Type B pancreatic cell (in vitro differentiated cells): Measurements from ENCODE around the gene PHKB. TPM values are rescaled to one million over a fixed set of nuclear protein-coding genes. Genes with fewer than 3 reads are reported as not detected.
A peak's percentile ranks its signal among the peaks of the same experiment; 100 is the strongest.

Source experiments
- DNase-seq: peaks from one replicate; pipeline ENCODE4 v3.0.0; 2021; ENCODE audit warnings: mixed read lengths; ENCODE audit not compliant: unreplicated experiment; ENCODE audit errors: extremely low spot score
- H3K27ac Mint-ChIP-seq: 2 replicates; pipeline ENCODE4 v1.8.0; 2021; ENCODE audit warnings: mild to moderate bottlenecking, mixed read lengths
- H3K27me3 Mint-ChIP-seq: 2 replicates; pipeline ENCODE4 v1.8.0; 2021; ENCODE audit warnings: mixed read lengths
- H3K36me3 Mint-ChIP-seq: 2 replicates; pipeline ENCODE4 v1.8.0; 2021; ENCODE audit warnings: mixed read lengths
- H3K4me1 Mint-ChIP-seq: one replicate; pipeline ENCODE4 v1.8.0; 2021; ENCODE audit warnings: mixed read lengths; ENCODE audit not compliant: unreplicated experiment
- H3K4me3 Mint-ChIP-seq: 2 replicates; pipeline ENCODE4 v1.8.0; 2021; ENCODE audit warnings: mild to moderate bottlenecking, mixed read lengths
- H3K9me3 Mint-ChIP-seq: 2 replicates; pipeline ENCODE4 v1.8.0; 2021; ENCODE audit warnings: mixed read lengths
- CTCF ChIP-seq: fragments of 200-600 bp; sonication (generic); conservative IDR thresholded peaks from 2 replicates; pipeline ENCODE4 v1.5.0; 2021; ENCODE audit warnings: antibody characterized with exemption, mild to moderate bottlenecking
- total RNA-seq: library from RNA; stranded (reverse); gene quantifications from 2 replicates; pipeline ENCODE4 v1.2.1, GENCODE V29; 2021; ENCODE audit warnings: low replicate concordance

Gene PHKB
- total RNA-seq, 1 donor from 2014 or later, result 72.9 TPM

GRCh38 chr16:47644661-47645060 lies 183.5 kb downstream of the PHKB start:
- no peak overlapping the region for H3K27ac Mint-ChIP-seq
- DNase-seq, result no peak
- no peaks in the 10 kb centered on the region for H3K9me3 Mint-ChIP-seq
- TF ChIP-seq CTCF, result no peak
- H3K27me3 Mint-ChIP-seq, result no peaks in the 10 kb centered on the region
- no peak overlapping the region for H3K4me3 Mint-ChIP-seq
- peaks cover 12% of the 10 kb centered on the region for H3K4me1 Mint-ChIP-seq
- no peaks in the 10 kb centered on the region for H3K36me3 Mint-ChIP-seq

GRCh38 chr16:47646914-47647313 lies 185.8 kb downstream of the PHKB start:
- TF ChIP-seq CTCF, result no peak
- H3K4me3 Mint-ChIP-seq, result no peak overlapping the region
- DNase-seq, result no peak
- H3K9me3 Mint-ChIP-seq, result no peaks in the 10 kb centered on the region
- H3K27me3 Mint-ChIP-seq, result no peaks in the 10 kb centered on the region
- H3K27ac Mint-ChIP-seq, result no peak overlapping the region
- peaks cover 12% of the 10 kb centered on the region for H3K4me1 Mint-ChIP-seq
- peaks cover 12% of the 10 kb centered on the region for H3K36me3 Mint-ChIP-seq

GRCh38 chr16:47657032-47657431 lies 195.9 kb downstream of the PHKB start:
- TF ChIP-seq CTCF, result no peak
- Mint-ChIP-seq H3K36me3 (peaks cover 32% of the 10 kb centered on the region), H3K4me3 (no peak overlapping the region), H3K9me3 (no peaks in the 10 kb centered on the region), H3K27ac (no peak overlapping the region), H3K4me1 (no peaks in the 10 kb centered on the region), H3K27me3 (no peaks in the 10 kb centered on the region)
- no peak for DNase-seq

- H3K27me3 Mint-ChIP-seq, result no peaks in the 10 kb centered on the region
- H3K4me1 Mint-ChIP-seq, result no peaks in the 10 kb centered on the region
- DNase-seq, result no peak
- H3K27ac Mint-ChIP-seq, result no peak overlapping the region
- no peak for TF ChIP-seq CTCF
- no peak overlapping the region for H3K4me3 Mint-ChIP-seq
- H3K9me3 Mint-ChIP-seq, result no peaks in the 10 kb centered on the region
- peaks cover 30% of the 10 kb centered on the region for H3K36me3 Mint-ChIP-seq
Measured at GRCh38 chr16:47657977-47658376, 196.8 kb downstream of the PHKB start.

GRCh38 chr16:47660540-47660939 lies 199.4 kb downstream of the PHKB start:
- H3K4me3 Mint-ChIP-seq, result no peak overlapping the region
- no peaks in the 10 kb centered on the region for H3K9me3 Mint-ChIP-seq
- TF ChIP-seq CTCF, result peak; percentile 24
- no peak for DNase-seq
- H3K4me1 Mint-ChIP-seq, result peaks cover 5% of the 10 kb centered on the region
- peaks cover 18% of the 10 kb centered on the region for H3K36me3 Mint-ChIP-seq
- H3K27ac Mint-ChIP-seq, result no peak overlapping the region
- no peaks in the 10 kb centered on the region for H3K27me3 Mint-ChIP-seq
